Spleen (tissue), 11 donors: ENCODE measurements around the gene PASD1. TPM values are rescaled to one million over a fixed set of nuclear protein-coding genes. Genes with fewer than 3 reads are reported as not detected.

Experiments
- DNase-seq: peaks from one replicate; pipeline ENCODE4 v3.0.0-alpha.2; 2020
- H3K27ac ChIP-seq, 8 donors: fragments of 200-600 bp; sonication (generic) in 7 of 8; 1 replicate in 4 of 8; 2 replicates in 4 of 8; pipeline versions ENCODE4 v1.5.0 to v1.8.0; 2016 to 2021; ENCODE audit warnings: inconsistent platforms in 4 of 8, mild to moderate bottlenecking in 4 of 8, moderate library complexity in 1 of 8
- H3K27me3 ChIP-seq, 7 donors: fragments of 200-600 bp; sonication (generic) in 6 of 7; replicated peaks in 1 of 7; 1 replicate in 4 of 7; 2 replicates in 3 of 7; pipeline versions ENCODE4 v1.5.0 to v1.8.0; 2016 to 2021; ENCODE audit warnings: inconsistent platforms in 3 of 7, mild to moderate bottlenecking in 1 of 7
- H3K36me3 ChIP-seq, 6 donors: fragments of 200-600 bp; sonication (generic) in 5 of 6; 1 replicate in 4 of 6; 2 replicates in 2 of 6; pipeline versions ENCODE4 v1.5.0 to v1.8.0; 2016 to 2021; ENCODE audit warnings: inconsistent platforms in 2 of 6
- H3K4me1 ChIP-seq, 6 donors: fragments of 200-600 bp; sonication (generic) in 5 of 6; 1 replicate in 3 of 6; 2 replicates in 3 of 6; pipeline versions ENCODE4 v1.5.0 to v1.8.0; 2016 to 2021; ENCODE audit warnings: inconsistent platforms in 3 of 6
- H3K4me3 ChIP-seq, 8 donors: fragments of 200-600 bp; sonication (generic) in 7 of 8; 1 replicate in 4 of 8; 2 replicates in 4 of 8; pipeline versions ENCODE4 v1.5.0 to v1.8.0; 2016 to 2021; ENCODE audit warnings: inconsistent platforms in 4 of 8, mild to moderate bottlenecking in 4 of 8, moderate library complexity in 2 of 8
- H3K9me3 ChIP-seq, 8 donors: fragments of 200-600 bp; sonication (generic) in 7 of 8; 1 replicate in 4 of 8; 2 replicates in 4 of 8; pipeline versions ENCODE4 v1.5.0 to v1.8.0; 2016 to 2021; ENCODE audit warnings: inconsistent platforms in 4 of 8
- POLR2A ChIP-seq, 3 donors: fragments of 450-650 bp; IDR thresholded peaks; one replicate each; pipeline ENCODE4 v1.5.1; 2017; ENCODE audit warnings: antibody characterized with exemption in 3 of 3, mild to moderate bottlenecking in 1 of 3
- POLR2AphosphoS5 ChIP-seq, 3 donors: sonication (generic); formaldehyde crosslinking; IDR thresholded peaks; one replicate each; pipeline ENCODE4 v1.5.1; 2017; ENCODE audit warnings: antibody characterized with exemption in 3 of 3
- WGBS, 5 donors: extraction: QIAGEN DNeasy Blood & Tissue Kit in 3 of 5; methylation state at CpG; one replicate each; pipeline versions ENCODE4 v1.1.5 to v1.1.7; 2013 to 2018; 5-methylcytosine and 5-hydroxymethylcytosine counted together
- intact Hi-C: fragments of 100-400 bp; cut with DNase I; formaldehyde crosslinking; loops from one replicate; pipeline ENCODE4 v1.15.0; 2023; ENCODE audit warnings: low total_unique reads
- polyA plus RNA-seq, 3 donors: library from polyadenylated mRNA; stranded (reverse); fragments of 200-250 nt; gene quantifications; one replicate each; pipeline ENCODE4 v1.2.1, GENCODE V29; 2013
- total RNA-seq, 7 donors: library from RNA; depleted of rRNA in 3 of 7; stranded (reverse); fragments of >200 nt in 3 of 7; fragmentation: NEBNext Ultra II Directional in 4 of 7; extraction: Animal tissue kit (Norgen Biotek cat#: 25700) in 4 of 7; gene quantifications; one replicate each; pipeline versions ENCODE4 v1.1.0 to v1.2.1, GENCODE V29; 2016 to 2021
- TF ChIP-seq, protein P1 (sequence below), 11 experiments: fragments of 200-600 bp in 7 of 11; fragments of 450-650 bp in 4 of 11; sonication (generic) in 4 of 11; IDR thresholded peaks in 8 of 11; conservative IDR thresholded peaks in 3 of 11; 1 replicate in 7 of 11; 2 replicates in 4 of 11; pipeline versions ENCODE4 v1.4.0 to v1.8.0; 2016 to 2021; ENCODE audit warnings: antibody characterized with exemption in 11 of 11, inconsistent platforms in 4 of 11, mild to moderate bottlenecking in 1 of 11
- donor health status: healthy with polysubstance abuse.
- donor health status: DM: no; HTN: no; CAD: no; lungs with moderate emphysema.
- donor health status: DM: no; HTN: no; CAD: no.
- donor health status: Bipolar disorder and iron deficiency.
- donor health status: healthy.
- donor health status: DM: no; HTN: no; CAD: no.
- donor health status: DM: yes; HTN: yes; CAD: no.

The PASD1 gene
- total and polyA plus RNA-seq, 10 donors: not detected

DNA sequence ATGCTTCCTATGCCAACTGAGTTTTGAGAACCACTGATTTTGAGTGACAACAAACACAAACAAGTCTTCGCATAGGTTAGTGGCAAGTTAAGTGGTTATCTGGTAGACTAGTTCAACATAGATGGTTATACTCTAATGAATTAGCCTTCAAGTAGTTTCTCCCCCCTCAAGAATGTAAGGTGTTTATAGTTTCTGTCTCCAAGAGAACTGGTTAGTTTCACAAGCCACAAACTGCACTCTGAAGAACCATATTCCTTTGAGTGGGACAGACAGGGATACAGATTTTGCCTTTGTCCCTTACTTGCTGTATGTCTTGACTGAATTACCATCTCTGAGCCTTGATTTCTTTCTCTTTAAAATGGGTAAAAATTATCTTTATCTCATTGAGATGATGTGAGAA lies 41.5 kb downstream of the PASD1 start:
- intact Hi-C loops: no loop called here
- H3K27ac ChIP-seq: no peak overlapping the region
- H3K36me3 ChIP-seq: no peaks in the 10 kb centered on the region
- no peak overlapping the region for H3K4me3 ChIP-seq
- no peaks in the 10 kb centered on the region for H3K4me1 ChIP-seq
- TF ChIP-seq POLR2A (IDR thresholded peaks at IDR 0.05) (no peak), POLR2AphosphoS5 (IDR thresholded peaks at IDR 0.05) (no peak)
- TF ChIP-seq, protein P1, sequence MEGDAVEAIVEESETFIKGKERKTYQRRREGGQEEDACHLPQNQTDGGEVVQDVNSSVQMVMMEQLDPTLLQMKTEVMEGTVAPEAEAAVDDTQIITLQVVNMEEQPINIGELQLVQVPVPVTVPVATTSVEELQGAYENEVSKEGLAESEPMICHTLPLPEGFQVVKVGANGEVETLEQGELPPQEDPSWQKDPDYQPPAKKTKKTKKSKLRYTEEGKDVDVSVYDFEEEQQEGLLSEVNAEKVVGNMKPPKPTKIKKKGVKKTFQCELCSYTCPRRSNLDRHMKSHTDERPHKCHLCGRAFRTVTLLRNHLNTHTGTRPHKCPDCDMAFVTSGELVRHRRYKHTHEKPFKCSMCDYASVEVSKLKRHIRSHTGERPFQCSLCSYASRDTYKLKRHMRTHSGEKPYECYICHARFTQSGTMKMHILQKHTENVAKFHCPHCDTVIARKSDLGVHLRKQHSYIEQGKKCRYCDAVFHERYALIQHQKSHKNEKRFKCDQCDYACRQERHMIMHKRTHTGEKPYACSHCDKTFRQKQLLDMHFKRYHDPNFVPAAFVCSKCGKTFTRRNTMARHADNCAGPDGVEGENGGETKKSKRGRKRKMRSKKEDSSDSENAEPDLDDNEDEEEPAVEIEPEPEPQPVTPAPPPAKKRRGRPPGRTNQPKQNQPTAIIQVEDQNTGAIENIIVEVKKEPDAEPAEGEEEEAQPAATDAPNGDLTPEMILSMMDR (IDR thresholded peaks at IDR 0.05 in 8 of 11, conservative IDR thresholded peaks at IDR 0.05 in 3 of 11): no peak
- no peaks in the 10 kb centered on the region for H3K9me3 ChIP-seq
- H3K27me3 ChIP-seq: no peaks in the 10 kb centered on the region
- DNase-seq: no peak
- WGBS, 5 donors: 71 to 90% (median 79%) methylated on average over 1 of the region's 1 CpG

DNA sequence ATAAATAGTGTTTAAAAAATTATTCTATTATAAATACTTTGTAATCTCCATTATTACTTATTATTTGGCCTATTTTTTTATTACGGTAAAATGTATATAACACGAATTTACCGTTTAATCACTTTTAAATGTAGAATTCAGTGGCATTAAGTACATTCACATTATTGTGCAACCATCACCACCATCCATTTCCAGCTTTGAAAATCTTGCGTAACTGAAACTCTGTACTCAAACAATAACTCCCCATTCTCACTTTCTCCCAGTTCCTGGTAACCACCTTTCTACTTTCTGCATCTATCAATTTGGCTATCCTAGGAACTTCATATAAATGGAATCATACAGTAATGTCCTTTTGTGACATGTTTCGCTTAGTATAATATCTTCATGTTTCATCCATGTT lies 45.7 kb downstream of the PASD1 start:
- 77 to 94% (median 88%) methylated on average over 5 of the region's 5 CpGs for WGBS, 5 donors
- Histone ChIP-seq H3K9me3 (no peaks in the 10 kb centered on the region), H3K27me3 (no peaks in the 10 kb centered on the region), H3K36me3 (no peaks in the 10 kb centered on the region), H3K4me3 (no peak overlapping the region), H3K4me1 (no peaks in the 10 kb centered on the region), H3K27ac (no peak overlapping the region)
- intact Hi-C loops: no loop called here
- DNase-seq: no peak
- TF ChIP-seq, protein P1 (IDR thresholded peaks at IDR 0.05 in 8 of 11, conservative IDR thresholded peaks at IDR 0.05 in 3 of 11): no peak
- TF ChIP-seq POLR2A (IDR thresholded peaks at IDR 0.05): no peak
- TF ChIP-seq POLR2AphosphoS5 (IDR thresholded peaks at IDR 0.05): no peak

DNA sequence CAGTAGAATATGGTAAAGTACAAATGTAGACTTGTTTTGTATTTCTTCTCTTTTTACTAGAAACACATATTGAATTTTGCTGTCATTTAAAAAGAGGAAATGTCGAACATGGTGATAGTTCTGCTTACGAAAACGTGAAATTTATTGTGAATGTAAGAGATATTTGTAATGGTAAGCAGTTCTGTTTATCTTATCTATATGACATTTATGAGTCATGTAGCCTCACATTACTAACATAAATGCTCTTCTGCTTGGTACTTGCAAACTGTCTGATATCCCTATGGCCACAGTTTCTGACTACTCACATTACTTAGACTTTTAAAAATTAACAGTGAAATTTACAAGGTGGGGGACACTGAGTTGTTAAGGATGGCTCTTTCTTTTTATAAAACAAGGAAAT lies 57.9 kb downstream of the PASD1 start:
- intact Hi-C loops: no loop called here
- 60 to 69% (median 63%) methylated on average over 3 of the region's 3 CpGs for WGBS, 5 donors
- no peaks in the 10 kb centered on the region for H3K36me3 ChIP-seq
- DNase-seq: no peak
- H3K4me1 ChIP-seq: no peaks in the 10 kb centered on the region
- H3K4me3 ChIP-seq: no peak overlapping the region
- no peak for TF ChIP-seq POLR2A (IDR thresholded peaks at IDR 0.05)
- no peak for TF ChIP-seq POLR2AphosphoS5 (IDR thresholded peaks at IDR 0.05)
- TF ChIP-seq, protein P1 (IDR thresholded peaks at IDR 0.05 in 8 of 11, conservative IDR thresholded peaks at IDR 0.05 in 3 of 11): no peak
- H3K9me3 ChIP-seq: no peaks in the 10 kb centered on the region
- H3K27ac ChIP-seq: no peak overlapping the region
- H3K27me3 ChIP-seq: peaks cover 0 to 6% (median 0%) of the 10 kb centered on the region in 7 donors

DNA sequence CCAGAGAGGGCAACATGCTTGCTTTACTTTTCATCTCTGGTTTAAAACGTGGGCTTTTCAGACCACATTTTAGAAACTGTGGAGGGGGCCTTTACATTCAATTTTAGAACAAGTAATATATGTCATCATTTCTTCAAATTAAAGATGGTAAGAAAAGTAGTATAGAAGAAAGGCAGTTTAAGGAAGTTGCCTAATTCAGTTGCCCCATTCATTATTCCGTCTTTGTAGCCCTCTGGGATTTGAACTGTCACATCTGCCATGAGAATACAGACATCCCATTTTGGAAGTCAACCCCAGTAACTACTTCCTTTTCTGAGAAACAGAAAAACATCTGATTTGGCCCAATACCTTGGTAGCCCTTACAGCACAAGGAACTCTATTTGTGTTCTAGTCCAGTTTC lies 61.2 kb downstream of the PASD1 start:
- H3K27me3 ChIP-seq: peaks cover 0 to 6% (median 0%) of the 10 kb centered on the region in 7 donors
- 13 to 42% (median 28%) methylated on average over 2 of the region's 2 CpGs for WGBS, 5 donors
- H3K36me3 ChIP-seq: no peaks in the 10 kb centered on the region
- H3K4me3 ChIP-seq: no peak overlapping the region
- no peaks in the 10 kb centered on the region for H3K4me1 ChIP-seq
- H3K9me3 ChIP-seq: no peaks in the 10 kb centered on the region
- DNase-seq: no peak
- no peak for TF ChIP-seq POLR2A (IDR thresholded peaks at IDR 0.05)
- TF ChIP-seq POLR2AphosphoS5 (IDR thresholded peaks at IDR 0.05): no peak
- TF ChIP-seq, protein P1 (IDR thresholded peaks at IDR 0.05 in 8 of 11, conservative IDR thresholded peaks at IDR 0.05 in 3 of 11): no peak
- H3K27ac ChIP-seq: no peak overlapping the region
- intact Hi-C loops: no loop called here
